ENCODE data around the gene SLC5A8. TPM values are rescaled to one million over a fixed set of nuclear protein-coding genes. Genes with fewer than 3 reads are reported as not detected.

Gene SLC5A8
- total RNA-seq, 1 experiment from 2014 or later = 0.07 TPM

GRCh38 chr12:101168001-101168400 is 42.0 kb downstream of the SLC5A8 start:
- Histone ChIP-seq H3K27me3 (ENCODE audit: insufficient read depth, low read length) (no peaks in the 10 kb centered on the region), H3K9ac (ENCODE audit: extremely low read depth, insufficient read length, low read length) (no peak overlapping the region), H2AFZ (ENCODE audit: low read length) (no peak overlapping the region), H3K4ac (ENCODE audit: low read depth, low read length) (no peak overlapping the region), H3K56ac (ENCODE audit: insufficient read length, low read depth, low read length) (no peak overlapping the region), H3K18ac (ENCODE audit: insufficient read length, low read depth, low read length) (no peak overlapping the region), H3K4me2 (ENCODE audit: insufficient read depth, insufficient read length, low read length) (no peak overlapping the region), H3K14ac (ENCODE audit: insufficient read depth, low read length) (no peak overlapping the region), H3K4me1 (ENCODE audit: insufficient read depth, low read length) (no peaks in the 10 kb centered on the region), H3K9me3 (ENCODE audit: control insufficient read depth, low read depth, low read length) (no peaks in the 10 kb centered on the region), H3K27ac (ENCODE audit: insufficient read length, low read depth, low read length) (no peak overlapping the region), H4K20me1 (ENCODE audit: control insufficient read depth, insufficient read depth, insufficient read length) (no peaks in the 10 kb centered on the region), H2BK120ac (ENCODE audit: low read depth, low read length, poor library complexity, severe bottlenecking) (no peak overlapping the region), H3K79me1 (ENCODE audit: insufficient read depth, low read depth, low read length, poor library complexity, severe bottlenecking) (no peaks in the 10 kb centered on the region), H3K23ac (ENCODE audit: insufficient read length, low read depth, low read length) (no peak overlapping the region), H3K79me2 (ENCODE audit: insufficient read depth, low read length) (no peaks in the 10 kb centered on the region), H2BK15ac (ENCODE audit: low read depth, low read length) (no peak overlapping the region), H4K5ac (ENCODE audit: insufficient read length, low read depth, low read length) (no peak overlapping the region), H2BK20ac (ENCODE audit: low read depth, low read length, poor library complexity, severe bottlenecking) (no peak overlapping the region), H3K23me2 (ENCODE audit: insufficient read length, low read depth, low read length, poor library complexity, severe bottlenecking) (no peaks in the 10 kb centered on the region), H2BK5ac (ENCODE audit: insufficient read length, low read length) (no peak overlapping the region), H4K91ac (ENCODE audit: insufficient read length, low read depth, low read length) (no peak overlapping the region), H2AK5ac (ENCODE audit: insufficient read length, low read length) (no peak overlapping the region), H2BK12ac (ENCODE audit: insufficient read length, low read depth, low read length) (no peak overlapping the region), H3T11ph (ENCODE audit: low read length) (no peak overlapping the region), H4K8ac (replicated peaks; ENCODE audit: insufficient read length, low read depth, low read length) (no peak overlapping the region)
- WGBS (ENCODE audit: extremely low coverage, insufficient read length, low lambda C conversion rate) = no CpG with 5 or more reads among the region's 5 CpGs
- no peaks in the 10 kb centered on the region; a peak in 1 of 4 replicates for H3K4me1 Mint-ChIP-seq
- no peak overlapping the region for H3K27ac Mint-ChIP-seq
- no peak for TF ChIP-seq CTCF (conservative IDR thresholded peaks at IDR 0.05)
- H3K36me3 Mint-ChIP-seq (ENCODE audit: insufficient read depth in 1 of 3, low read depth in 3 of 3) = no peaks in the 10 kb centered on the region; a peak in 2 of 7 replicates
- no peak for DNase-seq
- H3K9me3 Mint-ChIP-seq = no peaks in the 10 kb centered on the region
- no peaks in the 10 kb centered on the region for H3K27me3 Mint-ChIP-seq (ENCODE audit: low read depth)
- no peak overlapping the region for H3K4me3 Mint-ChIP-seq
